ENCODE measurements around the gene BARX1. TPM values are rescaled to one million over a fixed set of nuclear protein-coding genes. Genes with fewer than 3 reads are reported as not detected.

Gene BARX1
- polyA plus RNA-seq, 1 donor from 2014 or later: not detected

- no peak for TF ChIP-seq CTCF (IDR thresholded peaks at IDR 0.05; ENCODE audit: poor library complexity, severe bottlenecking)
Measured at GRCh38 chr9:93906195-93906880, 48.8 kb downstream of the BARX1 start (continued).

GRCh38 chr9:93905473-93906133 lies 49.6 kb downstream of the BARX1 start:
- Histone ChIP-seq H4K20me1 (ENCODE audit: insufficient read depth) (no peaks in the 10 kb centered on the region), H3K9me3 (ENCODE audit: low read length) (no peaks in the 10 kb centered on the region), H3K4me2 (ENCODE audit: low read length) (no peak overlapping the region), H3K9me2 (ENCODE audit: insufficient read depth, low read length) (no peaks in the 10 kb centered on the region), H3K36me3 (ENCODE audit: insufficient read depth, low read length) (no peaks in the 10 kb centered on the region), H3F3A (ENCODE audit: insufficient read depth, low read length, poor library complexity, severe bottlenecking) (no peaks in the 10 kb centered on the region), H3K79me2 (replicated peaks; ENCODE audit: insufficient read depth, low read length) (no peaks in the 10 kb centered on the region), H3K27ac (ENCODE audit: low read length) (no peak overlapping the region), H3K9ac (ENCODE audit: low read length) (no peak overlapping the region), H2AFZ (ENCODE audit: low read depth, low read length) (no peak overlapping the region), H3K4me3 (ENCODE audit: low read length) (no peak overlapping the region), H3K27me3 (ENCODE audit: insufficient read depth, low read depth, low read length) (no peaks in the 10 kb centered on the region)
- TF ChIP-seq POLR2AphosphoS5 (IDR thresholded peaks at IDR 0.05) (no peak), REST (IDR thresholded peaks at IDR 0.05; ENCODE audit: borderline replicate concordance) (no peak), TAF1 (IDR thresholded peaks at IDR 0.05; ENCODE audit: low read depth) (no peak), EZH2 (IDR thresholded peaks at IDR 0.05; ENCODE audit: borderline replicate concordance, insufficient read depth, low read length, poor library complexity, severe bottlenecking) (no peak), SMC3 (conservative IDR thresholded peaks at IDR 0.05; ENCODE audit: poor library complexity) (no peak)

- TF ChIP-seq TAF1 (IDR thresholded peaks at IDR 0.05; ENCODE audit: low read depth) (no peak), MXI1 (conservative IDR thresholded peaks at IDR 0.05; ENCODE audit: poor library complexity, severe bottlenecking) (no peak), POLR2AphosphoS5 (IDR thresholded peaks at IDR 0.05) (no peak), CTCF (IDR thresholded peaks at IDR 0.05; ENCODE audit: poor library complexity, severe bottlenecking) (no peak), SMC3 (conservative IDR thresholded peaks at IDR 0.05; ENCODE audit: poor library complexity) (no peak), EP300 (conservative IDR thresholded peaks at IDR 0.05; ENCODE audit: poor library complexity, severe bottlenecking) (no peak), RAD21 (conservative IDR thresholded peaks at IDR 0.05) (no peak), EZH2 (IDR thresholded peaks at IDR 0.05; ENCODE audit: borderline replicate concordance, insufficient read depth, low read length, poor library complexity, severe bottlenecking) (no peak), REST (IDR thresholded peaks at IDR 0.05; ENCODE audit: borderline replicate concordance) (no peak)
Measured at GRCh38 chr9:93904649-93905472, 50.3 kb downstream of the BARX1 start.

More at GRCh38 chr9:93904649-93905472, 50.3 kb downstream of the BARX1 start:
- H3K9me3 ChIP-seq (ENCODE audit: low read length): no peaks in the 10 kb centered on the region
- H3K4me2 ChIP-seq (ENCODE audit: low read length): no peak overlapping the region
- no peaks in the 10 kb centered on the region for H4K20me1 ChIP-seq (ENCODE audit: insufficient read depth)
- H3K27ac ChIP-seq (ENCODE audit: low read length): no peak overlapping the region
- H2AFZ ChIP-seq (ENCODE audit: low read depth, low read length): no peak overlapping the region
- no peak overlapping the region for H3K4me3 ChIP-seq (ENCODE audit: low read length)
- no peak overlapping the region for H3K9ac ChIP-seq (ENCODE audit: low read length)
- no peaks in the 10 kb centered on the region for H3F3A ChIP-seq (ENCODE audit: insufficient read depth, low read length, poor library complexity, severe bottlenecking)
- H3K79me2 ChIP-seq (replicated peaks; ENCODE audit: insufficient read depth, low read length): no peaks in the 10 kb centered on the region
- no peaks in the 10 kb centered on the region for H3K9me2 ChIP-seq (ENCODE audit: insufficient read depth, low read length)
- no peaks in the 10 kb centered on the region for H3K27me3 ChIP-seq (ENCODE audit: insufficient read depth, low read depth, low read length)
- no peaks in the 10 kb centered on the region for H3K36me3 ChIP-seq (ENCODE audit: insufficient read depth, low read length)

Measured in neural cell (in vitro differentiated cells).